ENCODE data around the gene C2orf68.

DNA sequence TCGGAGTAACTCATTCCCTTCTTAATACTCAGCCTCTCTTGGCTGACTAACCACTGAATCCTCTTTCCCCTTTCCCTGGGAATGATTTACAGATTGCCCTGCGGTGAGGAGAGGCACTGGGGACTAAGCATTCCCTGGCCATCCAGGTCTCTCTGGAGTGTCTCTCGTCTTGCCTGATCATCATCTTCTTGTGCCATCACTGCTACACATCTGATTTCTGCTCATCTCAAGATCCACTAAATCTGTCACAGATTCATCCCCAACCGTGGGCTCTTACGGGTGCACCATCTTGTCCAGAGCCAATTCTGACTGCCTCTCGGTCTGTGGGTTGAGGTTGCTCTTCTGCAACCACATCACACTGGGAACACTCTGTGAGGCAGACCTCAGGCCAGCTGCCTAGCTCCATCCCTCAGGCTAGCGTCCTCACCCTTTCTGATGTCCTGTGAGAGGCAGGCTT, 44.1 kb upstream of the C2orf68 start:
- TF ChIP-seq EZH2 (optimal IDR thresholded peaks at IDR 0.05; ENCODE audit: low read depth, low read length), result no peak
- TF ChIP-seq, protein P1, sequence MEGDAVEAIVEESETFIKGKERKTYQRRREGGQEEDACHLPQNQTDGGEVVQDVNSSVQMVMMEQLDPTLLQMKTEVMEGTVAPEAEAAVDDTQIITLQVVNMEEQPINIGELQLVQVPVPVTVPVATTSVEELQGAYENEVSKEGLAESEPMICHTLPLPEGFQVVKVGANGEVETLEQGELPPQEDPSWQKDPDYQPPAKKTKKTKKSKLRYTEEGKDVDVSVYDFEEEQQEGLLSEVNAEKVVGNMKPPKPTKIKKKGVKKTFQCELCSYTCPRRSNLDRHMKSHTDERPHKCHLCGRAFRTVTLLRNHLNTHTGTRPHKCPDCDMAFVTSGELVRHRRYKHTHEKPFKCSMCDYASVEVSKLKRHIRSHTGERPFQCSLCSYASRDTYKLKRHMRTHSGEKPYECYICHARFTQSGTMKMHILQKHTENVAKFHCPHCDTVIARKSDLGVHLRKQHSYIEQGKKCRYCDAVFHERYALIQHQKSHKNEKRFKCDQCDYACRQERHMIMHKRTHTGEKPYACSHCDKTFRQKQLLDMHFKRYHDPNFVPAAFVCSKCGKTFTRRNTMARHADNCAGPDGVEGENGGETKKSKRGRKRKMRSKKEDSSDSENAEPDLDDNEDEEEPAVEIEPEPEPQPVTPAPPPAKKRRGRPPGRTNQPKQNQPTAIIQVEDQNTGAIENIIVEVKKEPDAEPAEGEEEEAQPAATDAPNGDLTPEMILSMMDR (IDR thresholded peaks at IDR 0.05; ENCODE audit: low read length), result no peak

All from MM.1S (cell line).